NCI-H1694 (cell line): ENCODE results near the gene RILPL1.
A peak's percentile ranks its signal among the peaks of the same experiment; 100 is the strongest.
"Not testable (repeated sequence)": the region's sequence is repeated elsewhere in the genome, so short reads cannot be mapped to it uniquely, and the experiment has no call there.

Source experiments
- DNase-seq: peaks from one replicate; lab custom pipeline; 2025; lab: John Stamatoyannopoulos, UW

RILPL1 gene

DNA sequence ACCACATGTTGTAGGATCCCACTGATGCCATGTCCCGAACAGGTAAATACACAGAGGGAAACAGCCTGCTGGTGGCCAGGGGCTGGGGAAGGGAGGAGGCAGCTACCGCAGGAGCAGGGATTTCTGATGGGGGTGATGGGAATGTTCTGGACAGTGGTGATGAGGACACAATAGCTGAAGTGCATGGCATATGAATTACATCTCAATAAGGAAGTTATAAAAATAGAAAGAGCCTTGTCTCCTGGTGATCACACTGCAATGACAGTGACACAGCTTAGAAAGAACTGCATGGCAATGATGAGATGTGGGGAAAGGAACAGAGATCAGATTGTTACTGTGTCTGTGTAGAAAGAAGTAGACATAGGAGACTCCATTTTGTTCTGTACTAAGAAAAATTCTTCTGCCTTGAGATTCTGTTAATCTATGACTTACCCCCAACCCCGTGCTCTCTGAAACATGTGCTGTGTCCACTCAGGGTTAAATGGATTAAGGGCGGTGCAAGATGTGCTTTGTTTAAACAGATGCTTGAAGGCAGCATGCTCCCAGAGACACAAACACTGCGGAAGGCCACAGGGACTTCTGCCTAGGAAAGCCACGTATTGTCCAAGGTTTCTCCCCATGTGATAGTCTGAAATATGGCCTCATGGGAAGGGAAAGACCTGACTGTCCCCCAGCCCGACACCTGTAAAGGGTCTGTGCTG, 41.0 kb downstream of the RILPL1 start:
- not testable (repeated sequence) for DNase-seq

- DNase-seq: no peak
Measured at GRCh38 chr12:123491481-123491880, 42.0 kb downstream of the RILPL1 start.

GRCh38 chr12:123491056-123491455, 42.5 kb downstream of the RILPL1 start:
- no peak for DNase-seq

GRCh38 chr12:123490089-123490488, 43.4 kb downstream of the RILPL1 start:
- no peak for DNase-seq

- DNase-seq: no peak
Measured at GRCh38 chr12:123489580-123489979, 43.9 kb downstream of the RILPL1 start.

- DNase-seq: no peak
Measured at GRCh38 chr12:123488539-123489230, 44.8 kb downstream of the RILPL1 start.

- no peak for DNase-seq
Measured at GRCh38 chr12:123487428-123487827, 46.1 kb downstream of the RILPL1 start.

DNA sequence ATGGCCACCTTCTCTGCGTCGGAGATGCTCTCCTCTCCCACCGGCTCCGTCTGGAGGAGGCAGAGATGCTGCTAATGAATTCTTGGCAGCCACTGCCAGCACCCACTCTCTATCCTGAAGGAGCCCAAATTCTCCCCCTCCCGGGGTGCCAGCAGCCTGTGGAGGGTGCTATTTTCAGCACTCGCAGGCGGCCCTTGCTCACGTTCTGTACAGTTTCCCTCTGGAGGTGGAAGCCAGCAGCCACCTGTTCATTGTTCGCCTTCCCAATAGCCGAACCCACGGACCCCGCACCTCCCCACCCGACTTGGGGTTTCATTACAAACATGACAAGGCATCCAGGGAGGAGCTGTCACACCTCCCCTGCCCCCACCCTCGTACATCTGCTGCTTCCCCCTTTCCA, 47.8 kb downstream of the RILPL1 start:
- DNase-seq: no peak

DNA sequence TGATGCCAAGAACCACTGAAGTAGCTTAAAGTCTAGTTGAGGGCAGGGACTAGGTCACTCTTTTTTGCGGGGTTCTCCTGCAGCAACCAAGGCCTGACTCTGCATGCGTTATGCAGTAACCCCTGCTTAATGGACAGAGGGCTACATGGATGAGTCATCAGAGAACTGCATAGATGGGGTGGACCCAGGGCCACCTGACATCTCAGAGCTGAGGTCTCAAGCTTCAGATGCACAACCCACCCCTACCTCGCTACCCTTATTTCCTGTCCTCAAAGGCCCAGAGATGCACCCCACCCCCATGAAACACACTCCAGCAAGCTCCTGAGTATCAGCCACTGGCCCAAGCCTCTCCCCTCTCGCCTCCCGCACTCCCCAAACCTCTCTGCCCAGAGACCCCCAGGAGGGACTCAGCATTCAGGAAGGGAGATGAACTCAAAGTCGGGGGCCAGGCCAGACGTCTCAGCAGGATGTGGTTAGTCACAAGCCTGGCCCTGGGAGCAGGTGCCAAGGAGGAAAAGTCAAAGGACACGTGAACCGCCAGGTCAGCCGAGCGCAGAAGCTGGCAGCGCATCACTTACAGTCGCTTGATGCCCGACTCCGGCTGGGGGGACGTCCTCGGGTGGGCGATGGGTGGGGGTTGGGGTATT, 49.8 kb downstream of the RILPL1 start:
- no peak for DNase-seq

DNA sequence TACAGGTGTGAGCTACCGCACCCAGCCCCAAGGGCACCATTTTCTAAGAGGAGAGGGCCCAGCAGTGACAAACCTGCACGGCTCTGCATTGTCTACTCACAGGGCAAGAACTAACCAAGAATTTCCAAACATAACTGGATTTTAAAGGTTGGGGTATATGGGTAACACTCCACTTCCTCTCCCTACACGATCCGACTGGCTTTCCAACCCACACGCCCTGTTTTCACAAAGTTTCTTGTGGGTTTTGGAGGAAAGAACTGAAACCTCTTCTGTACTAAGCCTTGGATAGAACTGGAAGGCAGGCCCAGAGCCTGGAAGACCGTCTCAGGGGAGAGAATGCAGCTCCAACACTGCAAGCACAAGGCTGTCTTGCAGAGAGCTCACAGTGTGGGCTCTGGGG, 50.6 kb downstream of the RILPL1 start:
- no peak for DNase-seq

DNA sequence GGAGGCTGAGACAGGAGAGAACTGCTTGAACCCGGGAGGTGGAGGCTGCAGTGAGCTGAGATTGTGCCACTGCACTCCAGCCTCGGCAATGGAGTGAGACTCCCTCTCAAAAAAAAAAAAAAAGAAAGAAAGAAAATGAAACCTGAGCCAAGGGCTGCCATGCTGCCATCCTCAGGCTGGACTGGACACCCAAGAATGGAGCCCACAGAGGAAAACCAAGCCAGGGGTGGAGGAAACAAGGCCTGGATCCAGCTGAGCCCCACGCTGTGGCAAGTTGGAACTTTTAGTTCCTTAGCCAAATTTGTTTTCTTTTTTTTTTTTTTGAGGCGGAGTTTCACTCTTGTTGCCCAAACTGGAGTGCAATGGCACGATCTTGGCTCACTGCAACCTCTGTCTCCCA, 52.3 kb downstream of the RILPL1 start:
- DNase-seq: not testable (repeated sequence)

DNA sequence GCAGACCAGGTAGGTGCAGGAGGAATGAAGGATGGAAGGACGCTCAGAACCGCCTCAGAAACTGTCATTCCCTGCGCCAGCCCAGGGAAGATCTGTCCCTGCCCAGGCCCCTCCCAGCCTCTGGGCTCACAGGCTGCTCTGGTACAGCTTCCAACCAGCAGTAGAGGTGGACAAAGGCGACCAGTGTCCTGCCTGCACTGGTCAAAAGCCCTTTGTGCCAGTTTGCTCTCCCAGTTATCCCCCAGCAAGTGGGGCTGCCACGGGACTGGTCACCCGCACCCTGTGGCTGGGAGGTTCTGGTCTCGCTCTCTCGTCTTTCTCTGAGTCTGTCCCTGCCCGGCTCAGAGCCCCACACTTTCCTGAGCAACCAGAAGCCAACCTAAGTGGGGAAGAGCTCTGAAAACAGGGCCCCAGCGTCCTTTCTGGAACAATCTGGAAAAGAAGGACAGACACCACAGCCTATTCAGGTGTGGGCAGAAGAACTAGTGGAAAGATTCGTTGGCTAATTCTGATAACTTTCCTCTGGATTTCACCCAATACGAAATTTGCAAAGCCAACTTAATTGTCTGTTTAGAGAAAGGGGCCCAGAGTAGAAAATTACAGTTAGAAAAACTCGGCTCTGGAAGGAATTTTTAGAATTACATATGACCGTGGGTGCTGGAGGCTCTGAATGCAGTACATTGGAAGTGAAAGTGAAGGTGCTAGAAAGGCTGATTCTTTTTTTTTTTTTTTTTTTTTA, 53.9 kb downstream of the RILPL1 start:
- no peak for DNase-seq

GRCh38 chr12:123478762-123479161, 54.8 kb downstream of the RILPL1 start:
- DNase-seq: no peak

- no peak for DNase-seq
Measured at GRCh38 chr12:123478069-123478468, 55.5 kb downstream of the RILPL1 start.

DNA sequence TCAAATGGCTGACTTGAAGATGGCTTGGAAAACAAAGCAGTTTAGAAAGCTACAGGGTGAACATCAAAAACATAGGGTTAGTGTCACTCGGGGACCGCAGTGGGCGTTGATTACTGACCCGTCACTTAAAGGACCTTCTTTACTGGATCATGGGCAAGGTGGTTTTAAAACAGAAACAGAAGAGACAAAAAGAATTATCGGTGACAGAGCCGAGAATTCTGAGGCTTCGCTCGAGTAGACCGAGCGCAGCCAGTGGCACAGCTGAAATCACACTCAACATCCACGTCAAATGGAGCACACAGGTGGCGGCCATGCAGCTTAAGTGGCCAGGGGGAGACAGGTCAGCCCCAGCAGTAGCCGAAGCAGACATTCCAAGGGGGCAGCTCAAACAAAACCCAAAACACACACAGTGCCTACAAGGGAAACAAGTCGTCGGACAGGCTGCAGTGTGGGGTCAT, 58.2 kb downstream of the RILPL1 start:
- DNase-seq: no peak

DNA sequence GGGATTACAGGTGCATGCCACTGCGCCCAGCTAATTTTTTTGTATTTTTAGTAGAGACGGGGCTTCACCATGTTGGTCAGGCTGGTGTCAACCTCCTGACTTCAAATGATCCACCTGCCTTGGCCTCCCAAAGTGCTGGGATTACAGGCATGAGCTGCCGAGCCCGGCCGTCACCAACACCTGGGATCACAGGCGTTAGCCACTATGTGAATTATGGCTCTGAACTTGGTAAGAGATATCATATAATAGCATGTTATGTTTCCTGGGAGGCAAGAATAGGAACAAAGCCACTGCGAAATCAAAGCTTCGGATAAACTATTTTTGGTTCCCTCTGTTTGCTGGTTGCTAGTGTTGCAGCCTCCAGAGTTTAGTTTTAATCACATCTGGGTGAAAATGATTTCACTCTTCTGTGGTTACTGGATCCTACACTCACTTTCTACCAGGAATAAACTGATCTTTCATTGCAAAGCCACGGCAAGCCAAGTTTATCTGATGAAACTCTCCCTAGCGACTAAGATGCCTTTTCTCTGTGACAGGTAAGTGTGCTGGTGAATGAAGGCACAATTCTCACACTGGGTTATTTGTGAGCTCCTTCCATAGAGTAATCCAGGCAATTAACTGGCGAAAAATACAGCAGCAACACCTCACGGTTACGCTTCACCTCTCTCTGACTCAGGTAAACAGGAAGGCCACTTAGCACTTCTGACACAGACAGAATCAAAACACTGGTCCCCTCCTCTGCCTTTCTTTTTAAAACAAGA, 58.9 kb downstream of the RILPL1 start:
- DNase-seq: no peak

- no peak for DNase-seq
Measured at GRCh38 chr12:123472438-123472849, 61.1 kb downstream of the RILPL1 start.

DNA sequence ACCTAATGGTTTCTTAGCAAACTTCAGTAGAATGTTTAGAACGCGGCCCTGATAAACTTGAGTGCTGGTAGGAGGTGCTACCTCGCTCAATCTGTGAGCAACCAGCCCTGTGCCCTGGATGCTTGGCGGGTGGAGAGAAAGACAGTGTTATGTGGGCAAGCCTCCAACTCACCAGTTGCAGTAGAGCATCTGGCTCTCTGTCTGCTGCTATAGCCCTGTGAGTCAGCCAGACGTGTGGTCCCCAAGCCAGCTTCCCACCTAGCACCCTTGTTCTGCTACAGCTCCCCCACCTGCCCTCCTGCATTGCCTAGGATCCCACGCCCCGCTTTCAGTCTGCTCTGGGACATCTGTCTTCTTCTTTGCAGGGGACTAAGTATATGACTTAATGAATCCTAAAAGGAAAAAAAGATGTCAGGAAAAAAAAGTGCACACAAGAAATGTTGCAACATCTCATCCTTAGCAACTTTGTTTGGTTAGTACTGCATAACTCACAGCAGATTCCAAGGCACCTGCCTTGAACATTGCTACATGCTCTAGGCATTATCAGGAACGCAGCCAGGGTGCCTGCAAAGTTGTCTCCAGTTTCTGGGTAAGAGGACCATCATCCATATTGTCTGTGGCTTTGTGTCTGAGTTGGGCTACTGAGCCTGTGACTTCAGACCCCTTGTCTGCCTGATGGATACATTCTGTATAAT, 62.0 kb downstream of the RILPL1 start:
- DNase-seq: peak; percentile 74

GRCh38 chr12:123469978-123470377, 63.5 kb downstream of the RILPL1 start:
- DNase-seq: no peak

- no peak for DNase-seq
Measured at GRCh38 chr12:123468786-123469185, 64.7 kb downstream of the RILPL1 start.

DNA sequence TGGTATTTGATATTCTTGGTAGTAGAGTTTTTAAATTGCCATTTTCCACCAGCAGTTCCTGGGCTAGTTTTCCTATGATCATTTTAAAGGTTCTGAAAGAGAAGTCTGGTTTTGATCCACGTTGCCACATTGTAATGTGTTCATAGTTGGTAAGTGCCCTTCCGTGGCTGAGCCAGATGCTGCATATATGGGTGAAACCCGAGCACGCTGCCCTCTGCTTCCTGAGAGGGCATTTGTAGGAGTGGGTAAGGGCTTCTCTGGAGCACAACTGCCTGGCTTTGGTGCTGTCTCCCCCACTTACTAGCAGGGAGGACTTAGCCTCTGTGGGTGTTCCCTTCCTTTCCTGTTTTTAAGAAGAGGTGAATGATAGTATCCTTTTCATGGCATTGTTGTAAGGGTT, 68.4 kb downstream of the RILPL1 start:
- no peak for DNase-seq
